GM12865 (cell line): ENCODE measurements around the gene FGD1.

ENCODE experiments used
- DNase-seq: peaks from one replicate; pipeline ENCODE4 v3.0.0; 2010; ENCODE audit warnings: low read depth
- H3K4me3 ChIP-seq: 2 replicates; pipeline ENCODE4 v1.5.1; 2011; ENCODE audit warnings: mild to moderate bottlenecking, low read depth, low read length, control low read depth
- TF ChIP-seq, protein P1 (sequence below): IDR thresholded peaks from 2 replicates; pipeline ENCODE4 v1.5.1; 2011; ENCODE audit warnings: low read length, control low read depth, low read depth, inconsistent platforms; ENCODE audit not compliant: insufficient read depth; ENCODE audit errors: missing control alignments

FGD1 gene

DNA sequence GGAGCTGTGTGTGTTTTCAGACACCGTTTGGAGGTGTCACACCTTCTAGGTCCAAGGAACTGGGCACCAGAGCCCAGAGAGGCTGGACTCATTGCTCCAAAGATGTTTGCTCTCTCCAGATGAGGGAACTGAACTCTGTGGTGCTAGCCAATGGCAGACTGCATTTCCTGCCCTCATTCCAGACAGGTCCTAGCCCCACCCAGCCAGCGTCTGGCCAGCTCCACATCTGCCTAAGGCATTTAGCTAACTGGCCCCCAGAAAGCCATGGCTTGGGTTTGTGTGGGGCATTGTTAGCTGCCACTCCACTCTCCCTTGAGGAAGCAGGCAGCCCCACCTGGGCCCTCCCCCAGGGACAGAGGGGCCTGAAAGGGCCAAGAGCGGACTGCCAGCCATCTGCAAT lies 11.4 kb downstream of the FGD1 start:
- TF ChIP-seq, protein P1, sequence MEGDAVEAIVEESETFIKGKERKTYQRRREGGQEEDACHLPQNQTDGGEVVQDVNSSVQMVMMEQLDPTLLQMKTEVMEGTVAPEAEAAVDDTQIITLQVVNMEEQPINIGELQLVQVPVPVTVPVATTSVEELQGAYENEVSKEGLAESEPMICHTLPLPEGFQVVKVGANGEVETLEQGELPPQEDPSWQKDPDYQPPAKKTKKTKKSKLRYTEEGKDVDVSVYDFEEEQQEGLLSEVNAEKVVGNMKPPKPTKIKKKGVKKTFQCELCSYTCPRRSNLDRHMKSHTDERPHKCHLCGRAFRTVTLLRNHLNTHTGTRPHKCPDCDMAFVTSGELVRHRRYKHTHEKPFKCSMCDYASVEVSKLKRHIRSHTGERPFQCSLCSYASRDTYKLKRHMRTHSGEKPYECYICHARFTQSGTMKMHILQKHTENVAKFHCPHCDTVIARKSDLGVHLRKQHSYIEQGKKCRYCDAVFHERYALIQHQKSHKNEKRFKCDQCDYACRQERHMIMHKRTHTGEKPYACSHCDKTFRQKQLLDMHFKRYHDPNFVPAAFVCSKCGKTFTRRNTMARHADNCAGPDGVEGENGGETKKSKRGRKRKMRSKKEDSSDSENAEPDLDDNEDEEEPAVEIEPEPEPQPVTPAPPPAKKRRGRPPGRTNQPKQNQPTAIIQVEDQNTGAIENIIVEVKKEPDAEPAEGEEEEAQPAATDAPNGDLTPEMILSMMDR = no peak
- no peak for DNase-seq
- no peak overlapping the region for H3K4me3 ChIP-seq

- DNase-seq = no peak
- TF ChIP-seq, protein P1 = no peak
- H3K4me3 ChIP-seq = no peak overlapping the region
These were observed 12.1 kb downstream of the FGD1 start for GRCh38 chrX:54483946-54484345.

DNA sequence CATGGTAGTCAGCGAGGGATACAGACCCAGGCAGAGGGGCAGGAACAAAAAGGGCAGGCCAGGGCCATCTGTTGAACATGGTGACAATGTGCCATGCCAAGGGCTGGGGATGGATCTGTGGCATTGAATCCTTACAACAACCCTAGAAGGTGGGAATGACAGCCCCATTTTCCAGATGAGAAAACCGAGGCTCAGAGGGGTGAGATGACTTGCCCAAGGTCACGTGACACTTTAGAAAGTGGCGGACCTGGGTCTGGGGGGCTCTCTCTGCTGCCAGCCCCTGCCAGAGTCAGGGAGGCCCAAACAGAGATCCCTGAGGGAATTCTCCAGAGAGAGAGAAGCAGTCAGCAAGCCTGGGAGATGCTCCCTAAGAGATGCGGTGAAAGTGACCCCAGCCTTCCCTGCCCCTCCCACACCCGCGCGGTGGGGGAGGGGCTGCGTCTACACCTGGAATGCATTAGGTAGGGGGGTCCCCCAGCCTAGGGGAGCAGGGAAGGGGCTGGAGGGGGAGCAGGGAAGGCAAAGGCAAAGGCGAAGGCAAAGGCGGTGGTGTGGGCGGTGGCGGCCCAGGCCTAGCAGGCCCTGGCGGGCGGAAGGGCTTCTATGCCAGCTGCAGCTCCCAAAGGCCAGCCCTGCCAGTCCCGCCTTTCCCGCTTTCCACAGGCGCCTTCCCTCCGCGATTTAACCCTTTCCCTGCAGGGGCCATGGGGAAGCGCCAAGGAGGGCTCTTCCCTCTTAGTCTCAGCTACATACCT lies 13.0 kb downstream of the FGD1 start:
- no peak for DNase-seq
- H3K4me3 ChIP-seq = no peak overlapping the region
- TF ChIP-seq, protein P1 = no peak

- TF ChIP-seq, protein P1 = no peak
- no peak overlapping the region for H3K4me3 ChIP-seq
- DNase-seq = peak; percentile 32
These were observed 16.6 kb downstream of the FGD1 start for GRCh38 chrX:54479136-54480111.

GRCh38 chrX:54473993-54474859 lies 21.8 kb downstream of the FGD1 start:
- no peak for DNase-seq
- H3K4me3 ChIP-seq = no peak overlapping the region
- TF ChIP-seq, protein P1 = no peak

DNA sequence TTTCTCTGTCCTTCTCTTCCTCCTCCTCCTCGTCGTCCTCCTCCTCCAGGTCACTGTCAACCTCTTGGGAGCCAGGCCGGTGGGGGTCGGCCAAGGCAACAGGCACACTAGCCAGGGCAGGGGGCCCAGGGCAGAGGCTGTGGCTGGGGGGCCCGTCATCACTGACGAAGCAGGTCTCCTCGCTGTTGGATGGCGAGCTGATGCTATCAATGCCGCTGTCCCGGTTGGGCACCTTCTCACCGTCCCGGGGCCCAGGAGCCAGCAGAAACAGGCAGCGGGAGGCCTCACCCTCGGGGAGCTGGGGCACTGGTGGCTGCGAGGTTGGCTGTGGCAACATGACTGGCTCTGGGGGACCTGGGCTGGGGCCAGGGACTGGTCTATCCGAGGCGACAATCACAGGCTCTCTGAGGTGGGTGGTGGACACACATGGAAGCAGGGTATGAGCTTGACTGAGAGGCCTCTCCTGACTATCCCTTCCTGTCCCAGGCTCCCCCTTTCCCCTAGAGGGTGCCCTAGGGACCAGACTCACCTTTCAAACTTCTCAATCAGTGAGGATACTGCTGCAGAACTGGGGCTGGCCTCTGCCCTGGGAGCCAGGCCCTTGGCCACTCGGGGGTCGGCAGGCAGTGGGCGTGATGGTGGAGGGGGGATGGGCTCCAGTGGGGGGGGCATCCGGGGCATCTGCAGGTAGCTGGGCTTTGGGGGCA lies 25.8 kb downstream of the FGD1 start:
- no peak for DNase-seq
- H3K4me3 ChIP-seq = no peak overlapping the region
- TF ChIP-seq, protein P1 = no peak
